Measurements from ENCODE around the gene TSPOAP1. TPM values are rescaled to one million over a fixed set of nuclear protein-coding genes. Genes with fewer than 3 reads are reported as not detected.

The TSPOAP1 gene
- total RNA-seq, 2 experiments from 2014 or later = 21.6 to 22.7 TPM

- Mint-ChIP-seq H3K9me3 (no peaks in the 10 kb centered on the region), H3K27me3 (no peaks in the 10 kb centered on the region), H3K4me1 (ENCODE audit: low read depth) (peaks cover 18% of the 10 kb centered on the region), H3K27ac (peak overlapping the region; percentile 8), H3K36me3 (peaks cover 12% of the 10 kb centered on the region), H3K4me3 (no peak overlapping the region)
- intact Hi-C loops (cut with micrococcal nuclease) = no loop called here
- peak; percentile 7 for DNase-seq
- CTCF ChIA-PET = interaction anchor here (1.3 kb wide), 1 partner anchor 97 kb away, joined by 4 read pairs; the partner anchor contains the start of gene RNF43
- POLR2A ChIA-PET = interaction anchor here (0.8 to 3.7 kb wide), 2 partner anchors 20 to 24 kb away, joined by 5 to 129 read pairs; no protein-coding TSS in a partner anchor
Measured at GRCh38 chr17:58320163-58320558, 8.4 kb downstream of the TSPOAP1 start.

GRCh38 chr17:58319173-58320162, 9.1 kb downstream of the TSPOAP1 start:
- no peaks in the 10 kb centered on the region for H3K27me3 Mint-ChIP-seq
- POLR2A ChIA-PET = interaction anchor here (0.9 to 3.7 kb wide), 3 partner anchors 8 to 21 kb away, joined by 3 to 129 read pairs (median 58); partner anchors contain the start of gene TSPOAP1
- peaks cover 18% of the 10 kb centered on the region for H3K4me1 Mint-ChIP-seq (ENCODE audit: low read depth)
- H3K36me3 Mint-ChIP-seq = peaks cover 12% of the 10 kb centered on the region
- DNase-seq = peak; percentile 11
- H3K9me3 Mint-ChIP-seq = no peaks in the 10 kb centered on the region
- CTCF ChIA-PET = interaction anchor here (2.3 to 5.4 kb wide), 4 partner anchors 19 to 168 kb away, joined by 15 to 133 read pairs (median 33); partner anchors contain the start of genes HSF5 and RNF43
- H3K27ac Mint-ChIP-seq = peak overlapping the region; percentile 8
- intact Hi-C loops (cut with micrococcal nuclease) = loop anchor here (5.0 kb wide), 1 partner anchor 173 kb away; no protein-coding TSS in a partner anchor
- no peak overlapping the region for H3K4me3 Mint-ChIP-seq

- Mint-ChIP-seq H3K36me3 (peaks cover 12% of the 10 kb centered on the region), H3K4me1 (ENCODE audit: low read depth) (peaks cover 18% of the 10 kb centered on the region), H3K27me3 (no peaks in the 10 kb centered on the region), H3K27ac (peak overlapping the region; percentile 85), H3K9me3 (no peaks in the 10 kb centered on the region), H3K4me3 (no peak overlapping the region)
- ChIA-PET CTCF (interaction anchor here (1.4 to 5.4 kb wide), 10 partner anchors 13 to 259 kb away, joined by 3 to 133 read pairs (median 33); partner anchors contain the start of genes HSF5 and RNF43), POLR2A (interaction anchor here (0.9 to 3.7 kb wide), 4 partner anchors 8 to 36 kb away, joined by 3 to 129 read pairs (median 38); partner anchors contain the start of gene TSPOAP1)
- intact Hi-C loops (cut with micrococcal nuclease) = loop anchor here (5.0 kb wide), 1 partner anchor 174 kb away; no protein-coding TSS in a partner anchor
- DNase-seq = peak; percentile 5
Measured at GRCh38 chr17:58318627-58319172, 9.9 kb downstream of the TSPOAP1 start.

GRCh38 chr17:58318065-58318481, 10.5 kb downstream of the TSPOAP1 start:
- CTCF ChIA-PET = interaction anchor here (0.6 to 5.4 kb wide), 53 partner anchors 9 to 318 kb away, joined by 3 to 133 read pairs (median 5); partner anchors contain the start of genes HSF5, MKS1, MPO and MTMR4
- Mint-ChIP-seq H3K4me1 (ENCODE audit: low read depth) (peaks cover 18% of the 10 kb centered on the region), H3K36me3 (peaks cover 10% of the 10 kb centered on the region), H3K27me3 (no peaks in the 10 kb centered on the region), H3K27ac (peak overlapping the region; percentile 85), H3K9me3 (no peaks in the 10 kb centered on the region), H3K4me3 (no peak overlapping the region)
- POLR2A ChIA-PET = interaction anchor here (0.8 to 3.7 kb wide), 16 partner anchors 9 to 340 kb away, joined by 3 to 129 read pairs (median 8); partner anchors contain the start of genes HSF5, RNF43, SUPT4H1 and TSPOAP1
- peak; percentile 8 for DNase-seq
- intact Hi-C loops (cut with micrococcal nuclease) = loop anchor here (5.0 kb wide), 1 partner anchor 174 kb away; no protein-coding TSS in a partner anchor

GRCh38 chr17:58317421-58318064, 11.1 kb downstream of the TSPOAP1 start:
- CTCF ChIA-PET = interaction anchor here (0.6 to 5.4 kb wide), 55 partner anchors 9 to 318 kb away, joined by 3 to 133 read pairs (median 5); partner anchors contain the start of genes HSF5, MKS1, MPO and MTMR4
- no peak overlapping the region for H3K4me3 Mint-ChIP-seq
- no peaks in the 10 kb centered on the region for H3K27me3 Mint-ChIP-seq
- H3K36me3 Mint-ChIP-seq = peaks cover 8% of the 10 kb centered on the region
- peak; percentile 89 for DNase-seq
- no peaks in the 10 kb centered on the region for H3K9me3 Mint-ChIP-seq
- H3K27ac Mint-ChIP-seq = peak overlapping the region; percentile 85
- peaks cover 18% of the 10 kb centered on the region for H3K4me1 Mint-ChIP-seq (ENCODE audit: low read depth)
- POLR2A ChIA-PET = interaction anchor here (0.6 to 3.7 kb wide), 17 partner anchors 10 to 340 kb away, joined by 3 to 129 read pairs (median 8); partner anchors contain the start of genes HSF5, RNF43, SUPT4H1 and TSPOAP1
- intact Hi-C loops (cut with micrococcal nuclease) = loop anchor here (1.0 to 5.0 kb wide), 8 partner anchors 12 to 201 kb away; partner anchors contain the start of genes RNF43 and SUPT4H1

GRCh38 chr17:58316260-58316960, 12.2 kb downstream of the TSPOAP1 start:
- Mint-ChIP-seq H3K4me3 (no peak overlapping the region), H3K27ac (no peak overlapping the region), H3K9me3 (no peaks in the 10 kb centered on the region), H3K36me3 (peaks cover 2% of the 10 kb centered on the region), H3K27me3 (no peaks in the 10 kb centered on the region), H3K4me1 (ENCODE audit: low read depth) (peaks cover 18% of the 10 kb centered on the region)
- ChIA-PET CTCF (interaction anchor here (1.2 to 5.4 kb wide), 25 partner anchors 10 to 197 kb away, joined by 4 to 133 read pairs (median 11); partner anchors contain the start of genes HSF5, MTMR4, RNF43 and SUPT4H1), POLR2A (interaction anchor here (0.6 to 3.7 kb wide), 11 partner anchors 10 to 342 kb away, joined by 3 to 129 read pairs (median 8); partner anchors contain the start of genes HSF5, RNF43, SUPT4H1 and TSPOAP1)
- intact Hi-C loops (cut with micrococcal nuclease) = loop anchor here (5.0 kb wide), 1 partner anchor 176 kb away; no protein-coding TSS in a partner anchor
- DNase-seq = peak; percentile 6

- intact Hi-C loops (cut with micrococcal nuclease) = loop anchor here (5.0 kb wide), 1 partner anchor 177 kb away; no protein-coding TSS in a partner anchor
- H3K4me1 Mint-ChIP-seq (ENCODE audit: low read depth) = peaks cover 18% of the 10 kb centered on the region
- H3K36me3 Mint-ChIP-seq = peaks cover 2% of the 10 kb centered on the region
- DNase-seq = no peak
- no peak overlapping the region for H3K4me3 Mint-ChIP-seq
- CTCF ChIA-PET = interaction anchor here (1.4 to 5.4 kb wide), 9 partner anchors 10 to 175 kb away, joined by 4 to 133 read pairs (median 20); partner anchors contain the start of genes HSF5, RNF43 and SUPT4H1
- H3K9me3 Mint-ChIP-seq = no peaks in the 10 kb centered on the region
- H3K27me3 Mint-ChIP-seq = no peaks in the 10 kb centered on the region
- H3K27ac Mint-ChIP-seq = no peak overlapping the region
- POLR2A ChIA-PET = interaction anchor here (0.6 to 1.2 kb wide), 5 partner anchors 10 to 37 kb away, joined by 3 to 5 read pairs (median 3); partner anchors contain the start of gene SUPT4H1
Measured at GRCh38 chr17:58315750-58316149, 12.8 kb downstream of the TSPOAP1 start.

- CTCF ChIA-PET = interaction anchor here (0.7 to 5.4 kb wide), 11 partner anchors 9 to 177 kb away, joined by 3 to 133 read pairs (median 11); partner anchors contain the start of genes HSF5, RNF43 and SUPT4H1
- H3K4me1 Mint-ChIP-seq (ENCODE audit: low read depth) = peaks cover 18% of the 10 kb centered on the region
- intact Hi-C loops (cut with micrococcal nuclease) = loop anchor here (5.0 kb wide), 1 partner anchor 177 kb away; no protein-coding TSS in a partner anchor
- POLR2A ChIA-PET = interaction anchor here (0.9 to 1.2 kb wide), 4 partner anchors 11 to 37 kb away, joined by 3 to 5 read pairs (median 4); partner anchors contain the start of gene SUPT4H1
- no peaks in the 10 kb centered on the region for H3K9me3 Mint-ChIP-seq
- DNase-seq = no peak
- no peak overlapping the region for H3K4me3 Mint-ChIP-seq
- H3K27ac Mint-ChIP-seq = no peak overlapping the region
- H3K27me3 Mint-ChIP-seq = no peaks in the 10 kb centered on the region
- H3K36me3 Mint-ChIP-seq = peaks cover 2% of the 10 kb centered on the region
Measured at GRCh38 chr17:58315281-58315711, 13.3 kb downstream of the TSPOAP1 start.

- Mint-ChIP-seq H3K27ac (no peak overlapping the region), H3K9me3 (no peaks in the 10 kb centered on the region), H3K27me3 (no peaks in the 10 kb centered on the region), H3K36me3 (peaks cover 2% of the 10 kb centered on the region), H3K4me3 (no peak overlapping the region), H3K4me1 (ENCODE audit: low read depth) (peaks cover 18% of the 10 kb centered on the region)
- ChIA-PET CTCF (interaction anchor here (0.7 to 5.4 kb wide), 8 partner anchors 9 to 178 kb away, joined by 3 to 133 read pairs (median 6); partner anchors contain the start of genes HSF5, RNF43 and SUPT4H1), POLR2A (interaction anchor here (1.0 to 1.2 kb wide), 2 partner anchors 11 to 38 kb away, joined by 5 read pairs; partner anchors contain the start of gene SUPT4H1)
- intact Hi-C loops (cut with micrococcal nuclease) = loop anchor here (5.0 kb wide), 1 partner anchor 178 kb away; no protein-coding TSS in a partner anchor
- DNase-seq = no peak
Measured at GRCh38 chr17:58314706-58315015, 13.9 kb downstream of the TSPOAP1 start.

All from activated CD4-positive, alpha-beta memory T cell treated with anti-CD3 and anti-CD28 coated beads for 36 hours (primary cell).